HG02870 (cell line): ENCODE data around the gene HSPA4L.

Experiments
- ATAC-seq: cut with Tn5 transposase; IDR thresholded peaks from one replicate; pipeline ENCODE4 v1.9.1; 2021; ENCODE audit warnings: mild to moderate bottlenecking, moderate library complexity; ENCODE audit not compliant: unreplicated experiment

Gene HSPA4L

DNA sequence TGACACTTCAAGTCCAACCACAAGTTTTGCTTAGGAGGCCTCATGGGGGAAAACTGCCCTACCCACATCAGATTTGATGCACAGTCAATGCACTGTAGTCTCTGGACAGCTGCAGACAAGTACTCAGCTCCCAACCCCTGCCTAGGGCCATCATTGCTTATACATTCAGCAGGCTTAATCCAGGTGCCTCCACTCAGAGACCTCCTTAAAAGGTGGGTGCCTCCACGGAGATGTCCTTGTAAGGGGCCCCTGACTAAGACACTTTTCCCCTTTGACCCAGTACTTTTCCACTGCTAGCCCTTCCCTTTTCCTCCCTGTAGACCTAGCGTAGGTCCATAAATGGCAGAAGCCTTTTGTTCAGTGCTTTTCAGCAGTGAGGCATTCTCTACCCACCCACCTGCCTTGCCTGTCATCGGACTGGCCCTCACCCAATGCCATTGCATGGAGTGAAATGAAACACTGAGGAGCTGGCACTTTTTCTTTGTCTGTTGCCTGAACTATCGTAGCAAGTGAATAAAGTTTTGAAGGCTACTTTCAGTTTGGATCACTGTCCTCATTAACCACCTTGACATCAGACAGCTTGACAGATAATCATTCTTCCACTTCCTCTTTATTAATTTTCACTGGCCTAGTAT lies 74.8 kb downstream of the HSPA4L start:
- ATAC-seq = peak; percentile 85

DNA sequence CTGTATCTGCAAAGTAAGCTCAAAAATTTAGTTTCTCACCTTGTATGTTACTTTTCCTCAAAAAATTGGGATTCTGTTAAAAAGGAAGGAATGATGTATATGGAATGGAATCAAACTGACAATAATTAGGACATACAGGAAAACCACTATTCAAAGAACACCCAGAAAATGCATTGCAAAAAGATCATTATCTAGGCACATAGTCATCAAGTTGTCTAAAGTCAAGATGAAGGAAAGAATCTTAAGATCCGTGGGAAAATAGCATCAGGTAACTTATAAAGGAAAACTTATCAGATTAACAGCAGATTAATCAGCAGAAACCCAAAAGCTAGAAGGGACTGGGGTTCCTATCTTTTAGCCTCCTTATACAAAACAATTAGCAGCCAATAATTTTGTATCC lies 75.5 kb downstream of the HSPA4L start:
- no peak for ATAC-seq

DNA sequence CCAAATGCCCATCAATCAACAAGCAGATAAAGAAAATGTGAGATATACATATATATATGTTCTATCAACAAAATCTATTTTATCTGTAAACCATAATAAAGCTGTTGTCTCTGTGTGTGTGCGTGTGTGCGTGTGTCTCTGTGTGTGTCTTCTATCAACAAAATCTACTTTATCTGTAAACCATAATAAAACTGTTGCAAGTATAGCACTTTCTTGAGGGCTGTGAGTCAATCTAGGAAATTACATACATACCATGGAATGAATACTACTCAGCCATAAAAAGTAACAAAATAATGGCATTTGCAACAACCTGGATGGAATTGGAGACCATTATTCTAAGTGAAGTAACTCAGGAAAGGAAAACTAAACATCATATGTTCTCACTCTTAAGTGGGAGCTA lies 86.1 kb downstream of the HSPA4L start:
- no peak for ATAC-seq

DNA sequence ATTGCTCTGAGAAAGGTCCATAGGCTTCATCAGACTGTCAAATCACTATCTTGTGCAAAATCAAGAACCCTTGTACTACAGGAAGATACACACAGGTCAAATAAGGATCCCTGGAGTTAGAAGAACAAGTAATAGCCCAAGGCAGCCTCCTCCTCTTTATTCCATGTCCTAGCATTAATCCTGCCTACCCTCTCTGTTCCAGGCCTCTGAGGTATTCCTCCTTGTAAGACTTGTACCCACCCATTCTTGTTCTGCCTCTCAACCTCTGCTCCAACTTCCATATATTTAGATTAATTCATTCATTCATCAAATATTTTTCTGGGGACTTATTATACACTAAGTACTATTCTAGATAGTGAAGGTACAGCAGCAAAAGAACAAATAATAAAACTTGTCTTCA lies 88.2 kb downstream of the HSPA4L start:
- ATAC-seq = no peak

DNA sequence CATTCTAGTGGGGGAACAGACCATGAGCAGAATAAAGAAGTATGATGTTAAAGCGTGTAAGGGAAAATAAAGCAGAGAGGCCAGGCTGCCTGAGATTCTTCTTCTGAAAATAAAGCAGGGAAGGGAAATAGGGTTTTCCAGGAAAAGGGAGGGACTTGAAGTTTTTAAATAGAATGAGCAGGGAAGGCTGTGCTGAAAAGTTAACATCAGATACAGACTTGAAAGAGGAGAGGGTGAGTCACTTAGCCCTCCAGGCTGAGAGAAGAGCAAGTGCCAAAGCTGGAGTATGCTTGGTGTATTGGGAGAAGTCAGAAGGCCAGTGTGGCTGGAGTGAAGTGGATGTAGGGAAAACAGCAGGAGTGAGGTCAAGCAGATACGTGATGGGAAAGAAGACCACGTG lies 88.6 kb downstream of the HSPA4L start:
- ATAC-seq = no peak

DNA sequence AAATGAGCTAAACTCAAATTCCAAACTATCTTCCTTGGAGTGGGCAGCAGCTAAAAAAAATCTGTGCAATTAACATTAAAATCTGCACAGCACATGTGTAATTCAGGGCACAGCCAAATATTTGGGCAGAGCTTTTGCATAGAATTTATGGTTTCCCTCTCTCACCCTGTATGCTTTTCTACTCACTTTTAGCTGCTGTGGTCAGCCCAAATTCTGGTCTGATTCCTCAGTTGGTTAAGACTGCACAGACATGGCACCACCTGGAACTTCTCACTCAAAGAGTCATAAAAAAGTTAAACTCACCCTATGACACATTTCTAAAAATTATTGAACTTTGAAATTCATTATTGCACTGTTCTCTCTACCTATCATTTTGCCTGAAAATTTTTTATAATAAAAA lies 93.7 kb downstream of the HSPA4L start:
- no peak for ATAC-seq

DNA sequence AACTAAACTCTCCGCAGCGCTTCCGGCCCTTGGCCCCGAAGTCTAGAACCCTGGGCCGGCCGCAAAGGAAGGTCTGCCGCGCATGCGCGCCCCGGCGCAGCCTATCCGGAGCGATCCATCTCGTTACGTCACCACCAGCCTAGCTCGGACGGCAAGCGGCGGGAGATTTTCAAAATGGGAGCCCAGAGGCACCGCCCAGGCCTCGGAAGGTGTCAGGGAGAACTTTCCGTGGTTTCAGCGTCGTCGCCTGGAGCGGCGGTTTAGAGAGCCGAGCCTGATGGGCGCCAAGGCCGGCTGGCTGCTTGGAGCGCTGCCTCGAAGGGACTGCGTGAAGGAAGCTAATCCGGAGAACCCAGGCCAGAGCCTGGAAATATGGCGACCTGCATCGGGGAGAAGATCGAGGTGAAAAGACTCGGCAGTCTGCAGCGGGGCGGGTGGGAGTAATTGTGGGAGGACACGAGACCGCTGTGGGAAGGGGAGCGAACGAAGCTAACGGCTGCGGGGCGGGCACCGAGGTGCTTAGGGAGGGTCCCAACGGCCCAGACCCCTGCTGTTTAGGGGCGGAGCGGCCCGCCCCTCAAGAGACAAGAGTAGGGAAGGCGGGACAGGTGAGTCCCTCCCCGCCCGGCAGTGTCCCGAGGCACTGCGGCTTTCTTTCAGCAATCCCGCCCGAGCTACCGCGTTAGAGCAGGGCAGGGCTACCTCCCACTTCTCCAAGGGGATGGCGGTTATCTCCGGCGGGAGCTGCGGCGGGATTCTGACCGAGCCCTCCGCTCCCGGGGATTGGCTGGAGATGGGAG lies 98.8 kb downstream of the HSPA4L start, which contains the start of gene PLK4:
TSS of gene PLK4 (plus strand) at position 131 of the 800 bp plus-strand sequence. CDS start at position 373, 242 bp downstream.
- ATAC-seq = peak; percentile 83

DNA sequence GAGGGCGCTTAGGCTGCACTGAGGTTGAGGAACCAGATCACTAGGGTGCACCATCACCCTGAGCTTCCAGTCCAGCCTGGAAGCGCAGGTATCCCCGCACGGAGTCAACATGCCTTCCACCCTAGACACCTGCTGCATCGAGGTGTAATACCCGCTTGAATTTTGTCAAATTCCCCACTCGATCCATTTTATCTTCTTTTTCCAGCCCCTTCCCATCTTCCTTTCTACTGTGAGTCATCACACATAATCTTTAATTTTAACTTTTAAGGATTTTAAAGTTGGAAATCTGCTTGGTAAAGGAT lies 99.4 kb downstream of the HSPA4L start:
- peak; percentile 37 for ATAC-seq

DNA sequence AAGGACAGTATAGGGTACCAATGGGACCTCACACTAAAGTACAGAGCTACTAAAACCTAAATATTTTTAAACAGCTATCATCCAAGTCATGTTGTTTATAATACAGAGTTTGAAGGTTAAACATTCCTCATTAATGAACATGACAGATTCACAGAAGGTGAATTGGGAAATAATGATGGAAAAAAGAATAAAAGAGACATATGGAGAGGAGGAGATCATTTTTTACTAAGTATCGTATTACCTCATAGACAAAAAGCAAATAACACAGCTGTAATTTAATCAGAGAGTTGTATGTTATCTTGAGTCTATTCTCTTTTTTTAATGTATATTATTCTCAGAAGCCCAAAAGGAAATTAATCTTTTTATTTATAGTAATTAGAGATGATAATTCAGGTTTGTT lies 106.4 kb downstream of the HSPA4L start:
- no peak for ATAC-seq

DNA sequence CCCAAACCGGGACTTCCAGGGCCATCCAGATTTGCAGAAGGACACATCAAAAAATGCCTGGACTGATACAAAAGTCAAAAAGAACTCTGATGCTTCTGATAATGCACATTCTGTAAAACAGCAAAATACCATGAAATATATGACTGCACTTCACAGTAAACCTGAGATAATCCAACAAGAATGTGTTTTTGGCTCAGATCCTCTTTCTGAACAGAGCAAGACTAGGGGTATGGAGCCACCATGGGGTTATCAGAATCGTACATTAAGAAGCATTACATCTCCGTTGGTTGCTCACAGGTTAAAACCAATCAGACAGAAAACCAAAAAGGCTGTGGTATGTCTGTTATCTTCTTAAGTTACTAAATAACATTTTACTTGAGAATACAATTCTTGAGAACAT lies 107.8 kb downstream of the HSPA4L start:
- no peak for ATAC-seq
